ENCODE data around the gene FCMR. TPM values are rescaled to one million over a fixed set of nuclear protein-coding genes. Genes with fewer than 3 reads are reported as not detected.

FCMR gene
- polyA plus RNA-seq, 3 donors, result 5.1 to 5.7 (median 5.2) TPM

DNA sequence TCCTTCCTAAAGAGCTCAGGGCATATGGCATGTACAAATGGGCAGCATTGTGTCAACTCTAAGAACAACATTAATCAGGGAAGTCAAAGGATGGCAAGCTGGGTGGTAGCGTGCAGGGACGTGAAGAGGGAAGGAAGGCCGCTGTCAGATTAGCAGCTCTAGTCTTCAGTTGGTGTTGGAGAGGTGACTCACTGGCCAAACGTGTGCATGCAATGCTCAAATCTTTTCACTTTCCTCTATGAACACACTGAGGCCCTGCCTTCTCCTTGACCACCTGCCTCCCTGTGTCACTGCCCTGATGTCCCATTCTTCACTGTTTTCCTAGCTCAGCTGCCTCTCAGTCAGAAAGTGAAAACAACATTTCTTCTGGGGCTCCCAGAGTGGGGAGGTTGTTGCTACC is 30.4 kb upstream of the FCMR start:
- WGBS, 3 donors, result 44 to 77% (median 55%) methylated on average over 4 of the region's 4 CpGs
- no peak overlapping the region for H3K27ac ChIP-seq (ENCODE audit: low read depth, low read length)

DNA sequence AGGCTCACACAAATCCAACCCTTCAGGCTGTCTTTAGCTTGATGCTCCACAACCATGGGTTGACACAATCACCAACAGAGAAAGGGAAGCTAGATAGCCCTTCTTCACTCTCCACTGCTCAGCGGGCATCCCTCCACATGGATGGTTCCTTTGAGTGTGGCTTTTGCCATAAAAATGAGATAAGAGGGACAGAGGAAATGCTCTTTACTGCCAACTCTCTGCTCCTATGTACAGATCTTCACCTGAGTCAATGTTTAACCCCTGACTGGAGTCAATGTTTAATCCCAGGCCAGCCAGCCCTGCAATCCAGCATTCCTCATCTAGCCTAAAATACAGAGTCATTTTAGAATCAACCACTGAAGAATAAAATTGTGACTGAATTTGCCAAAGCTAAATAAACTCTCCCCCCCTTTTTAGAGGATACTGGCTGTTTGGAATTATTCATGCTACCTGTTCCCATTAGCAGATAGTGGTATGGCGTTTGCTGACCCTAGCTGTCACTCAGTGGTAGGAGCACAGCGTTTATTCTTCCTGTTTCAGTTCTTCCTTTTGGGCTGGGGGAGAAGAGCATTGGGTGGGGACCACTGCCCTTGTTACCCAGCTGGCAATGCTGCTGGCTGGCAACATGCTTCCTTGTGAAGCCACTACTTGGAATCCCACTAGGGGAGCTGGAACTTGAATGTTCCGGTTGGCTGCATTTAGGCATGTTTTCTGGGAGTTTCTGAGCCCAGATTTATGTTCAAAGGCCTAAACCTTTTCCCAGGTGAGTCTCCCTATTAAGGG is 29.8 kb upstream of the FCMR start:
- no peak overlapping the region for H3K27ac ChIP-seq (ENCODE audit: low read depth, low read length)
- WGBS, 3 donors, result 54 to 73% (median 63%) methylated on average over 4 of the region's 4 CpGs

DNA sequence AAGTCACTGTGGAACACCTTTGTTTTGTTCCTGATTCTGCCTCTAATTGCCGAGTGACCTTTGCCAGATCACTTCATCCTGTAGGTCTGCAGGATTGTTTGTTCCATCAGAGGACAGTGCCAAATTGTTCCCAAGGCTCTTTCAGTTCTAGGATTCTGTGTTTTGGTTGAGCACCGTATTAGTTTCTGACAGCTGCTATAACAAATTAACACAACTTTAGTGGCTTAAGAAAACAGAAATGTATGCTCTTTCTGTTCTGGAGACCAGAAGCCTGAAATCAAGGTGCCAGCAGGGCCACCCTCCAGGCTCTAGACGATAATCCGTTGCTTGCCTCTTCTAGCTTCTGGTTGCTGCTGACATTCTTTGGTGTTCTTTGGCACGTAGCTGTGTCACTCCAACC is 27.9 kb upstream of the FCMR start:
- no peak overlapping the region for H3K27ac ChIP-seq (ENCODE audit: low read depth, low read length)
- WGBS, 3 donors, result 87 to 93% (median 91%) methylated on average over 5 of the region's 5 CpGs

DNA sequence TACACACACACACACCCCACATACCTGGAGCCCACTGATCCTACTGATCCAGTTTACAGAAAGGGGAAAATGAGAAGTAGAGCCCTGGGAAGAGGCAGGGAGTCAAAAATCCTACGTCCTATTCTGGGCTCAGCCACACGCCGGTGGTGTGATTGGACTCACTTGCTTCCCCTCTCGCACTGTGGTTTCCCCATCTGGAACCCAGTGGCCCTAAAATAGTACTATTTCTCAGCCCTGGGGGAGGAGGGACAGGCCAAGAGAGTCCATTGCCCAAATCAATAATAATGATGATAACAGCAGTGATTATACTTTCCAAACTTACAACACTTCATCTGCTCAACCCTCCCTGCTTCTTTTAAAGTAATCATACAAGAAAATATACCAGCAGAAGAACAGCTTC is 27.5 kb upstream of the FCMR start:
- H3K27ac ChIP-seq (ENCODE audit: low read depth, low read length), result no peak overlapping the region
- 40 to 80% (median 69%) methylated on average over 4 of the region's 4 CpGs for WGBS, 3 donors

DNA sequence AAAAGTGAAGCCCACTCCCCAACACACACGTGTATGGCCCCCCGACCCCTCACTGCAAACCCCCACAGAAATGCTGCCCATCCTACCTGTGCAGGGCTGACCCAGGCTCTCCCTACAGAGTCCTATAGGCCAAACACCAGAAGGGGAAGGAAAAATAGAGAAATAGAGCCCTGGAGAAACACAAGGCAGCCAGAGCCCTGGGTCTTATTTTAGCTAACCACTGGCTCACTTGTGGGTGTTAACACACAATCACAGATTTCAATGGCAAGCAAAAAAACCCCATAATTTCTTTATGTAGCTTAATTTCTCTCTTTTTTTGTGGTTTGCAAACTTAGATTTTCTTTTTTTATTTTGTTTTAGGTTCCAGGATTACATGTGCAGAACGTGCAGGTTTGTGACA is 25.5 kb upstream of the FCMR start:
- WGBS, 3 donors, result 81 to 82% (median 81%) methylated on average over 3 of the region's 3 CpGs
- H3K27ac ChIP-seq (ENCODE audit: low read depth, low read length), result no peak overlapping the region

DNA sequence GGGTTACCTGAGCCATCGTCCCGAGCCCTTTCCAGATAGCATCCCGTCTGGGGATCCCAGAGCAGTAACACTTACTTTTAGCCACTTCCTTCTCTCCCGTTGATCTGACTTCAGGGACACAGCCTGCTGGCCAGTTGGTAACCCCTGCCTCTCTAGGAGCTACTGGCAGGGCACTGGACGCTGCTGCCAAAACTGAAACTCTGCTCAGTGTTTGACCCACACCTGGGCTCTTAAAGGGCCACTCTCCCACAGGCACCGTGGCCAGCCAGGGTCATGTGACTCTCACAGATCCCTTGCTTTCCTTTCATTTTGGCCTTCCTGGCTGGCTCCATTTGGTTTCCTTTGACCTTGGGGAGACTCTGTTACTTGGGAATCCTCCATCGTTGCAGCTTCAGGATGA is 24.5 kb upstream of the FCMR start, which contains the start of gene PIGR:
Gene PIGR (minus strand): TSS at position 206 of the 400 bp plus-strand sequence. CDS start 5,935 bp downstream, outside the sequence.
- no peak within 1 kb of the TSS for H3K27ac ChIP-seq (ENCODE audit: low read depth, low read length)
- 36 to 61% (median 47%) methylated on average over 7 of the region's 7 CpGs for WGBS, 3 donors

DNA sequence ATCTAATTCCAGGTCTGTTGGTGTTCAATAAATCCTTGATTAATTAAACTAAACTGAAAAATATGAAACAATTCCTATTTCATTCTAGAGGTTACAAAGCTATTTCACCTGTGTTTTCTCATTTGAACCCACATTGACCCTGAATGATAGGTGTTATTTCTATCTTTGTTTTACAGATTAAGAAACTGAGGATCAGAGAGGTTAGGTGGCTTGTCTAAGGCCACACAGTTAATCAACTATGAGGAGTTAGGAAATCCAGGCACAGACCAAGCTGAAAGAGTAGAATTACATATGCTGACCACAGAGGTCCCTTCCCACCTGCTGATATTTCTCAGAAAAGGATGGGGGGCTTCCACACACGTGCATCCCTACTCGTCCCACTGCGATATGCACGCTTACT is 24.0 kb upstream of the FCMR start:
- H3K27ac ChIP-seq (ENCODE audit: low read depth, low read length), result no peak overlapping the region
- 88 to 92% (median 91%) methylated on average over 4 of the region's 4 CpGs for WGBS, 3 donors

DNA sequence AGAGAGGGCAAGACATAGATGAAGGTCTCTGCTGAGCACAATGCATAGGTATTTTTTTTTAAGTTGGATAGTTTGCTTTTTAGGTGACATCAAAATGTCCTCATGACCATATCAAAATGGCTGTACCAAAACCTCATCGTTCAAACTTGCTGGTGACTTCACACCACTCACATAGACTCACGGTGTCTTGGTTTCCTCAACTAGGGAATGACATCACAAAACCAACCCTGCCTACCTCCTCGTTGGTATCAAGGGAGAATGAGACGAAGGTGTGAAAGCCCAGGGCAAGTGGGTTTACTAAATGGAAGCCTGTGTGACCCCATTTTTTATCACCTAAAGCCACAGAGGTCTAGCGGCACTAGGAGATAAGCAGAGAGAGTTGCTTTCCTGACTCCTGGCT is 23.0 kb upstream of the FCMR start:
- WGBS, 3 donors, result 57 to 77% (median 69%) methylated on average over 5 of the region's 5 CpGs
- H3K27ac ChIP-seq (ENCODE audit: low read depth, low read length), result no peak overlapping the region

DNA sequence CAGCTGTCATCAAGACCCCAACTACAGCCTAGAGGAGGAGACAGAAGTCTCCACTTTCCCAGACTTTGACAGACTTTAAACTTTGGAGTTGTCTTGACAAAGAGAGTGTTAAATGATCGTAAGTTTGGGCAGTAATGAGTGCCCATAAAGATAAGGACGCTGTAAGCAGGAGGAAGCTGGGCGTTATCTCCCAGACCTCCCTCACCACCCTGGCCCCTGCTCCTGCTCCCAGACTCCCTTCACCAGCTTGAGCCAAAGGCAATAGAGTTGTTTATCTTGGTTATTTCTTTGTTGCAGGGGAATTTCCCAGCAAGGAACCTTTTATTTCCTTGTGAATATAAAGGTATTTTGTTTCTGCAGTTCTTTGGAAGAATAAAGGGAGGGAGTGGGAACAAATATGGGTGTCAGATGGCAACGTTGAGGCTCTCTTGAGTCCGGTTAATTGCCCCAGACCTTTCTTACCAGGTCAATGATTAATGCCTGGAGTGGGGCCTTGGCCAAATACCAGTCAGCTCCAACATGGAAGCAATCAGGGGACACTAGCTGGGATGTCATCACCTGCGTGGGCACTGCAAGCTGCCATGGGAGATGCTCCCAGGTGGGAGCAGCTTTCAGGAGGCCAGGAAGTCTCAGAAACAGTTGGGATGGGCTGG is 20.2 kb upstream of the FCMR start:
- H3K27ac ChIP-seq (ENCODE audit: low read depth, low read length), result no peak overlapping the region
- 21 to 46% (median 43%) methylated on average over 6 of the region's 6 CpGs for WGBS, 3 donors

DNA sequence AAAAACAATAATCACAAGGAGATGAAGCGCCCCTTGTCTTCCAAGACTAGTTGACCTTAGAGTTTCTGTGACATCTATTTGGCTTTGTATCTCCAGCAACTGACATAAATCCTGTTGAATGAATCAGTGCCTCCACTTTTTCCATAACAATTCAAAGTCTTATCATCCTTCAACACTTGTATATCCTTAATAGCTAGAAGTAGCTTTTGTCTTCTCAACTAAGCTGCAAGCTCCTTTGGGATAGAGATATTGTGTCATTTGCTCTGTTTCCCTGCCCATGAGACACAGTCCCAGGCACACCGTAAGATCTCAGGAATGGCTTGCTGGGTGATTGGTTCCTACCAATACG is 18.8 kb upstream of the FCMR start:
- WGBS, 3 donors, result 88 to 93% (median 90%) methylated on average over 3 of the region's 3 CpGs
- no peak overlapping the region for H3K27ac ChIP-seq (ENCODE audit: low read depth, low read length)

DNA sequence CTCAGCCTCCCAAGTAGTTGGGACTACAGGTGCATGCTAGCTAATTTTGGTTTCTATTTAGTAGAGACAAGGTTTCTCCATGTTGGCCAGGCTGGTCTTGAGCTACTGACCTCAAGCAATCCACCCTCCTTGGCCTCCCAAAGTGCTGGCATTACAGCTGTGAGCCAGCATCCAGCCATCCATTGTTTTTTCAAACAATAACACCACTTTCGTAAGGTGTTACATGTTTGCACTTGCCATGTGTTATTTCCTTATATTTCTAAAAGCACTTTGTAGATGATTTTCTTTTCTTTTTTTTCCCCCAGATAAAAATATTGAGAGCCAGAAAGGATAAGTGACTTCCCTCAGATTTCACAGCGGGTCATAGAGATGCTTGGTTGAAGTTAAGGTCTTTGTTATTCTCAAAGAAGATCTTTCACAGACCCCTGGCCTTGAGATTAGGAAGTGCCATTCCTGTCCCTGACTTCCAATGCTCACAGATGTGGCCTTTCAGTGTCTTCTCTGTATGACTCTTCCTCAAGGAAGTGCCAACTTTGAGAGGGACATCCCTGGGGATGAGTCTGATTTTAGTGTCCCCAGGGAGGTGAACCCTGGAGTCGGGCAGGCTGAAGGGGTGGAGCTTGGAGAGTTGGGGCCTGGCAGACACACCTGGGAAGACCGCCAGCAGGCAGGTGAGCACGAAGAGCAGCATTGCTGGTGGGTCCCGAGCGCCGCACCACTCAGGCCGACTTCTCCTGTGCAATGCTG is 18.3 kb upstream of the FCMR start:
- H3K27ac ChIP-seq (ENCODE audit: low read depth, low read length), result no peak overlapping the region
- WGBS, 3 donors, result 79 to 88% (median 84%) methylated on average over 9 of the region's 9 CpGs

DNA sequence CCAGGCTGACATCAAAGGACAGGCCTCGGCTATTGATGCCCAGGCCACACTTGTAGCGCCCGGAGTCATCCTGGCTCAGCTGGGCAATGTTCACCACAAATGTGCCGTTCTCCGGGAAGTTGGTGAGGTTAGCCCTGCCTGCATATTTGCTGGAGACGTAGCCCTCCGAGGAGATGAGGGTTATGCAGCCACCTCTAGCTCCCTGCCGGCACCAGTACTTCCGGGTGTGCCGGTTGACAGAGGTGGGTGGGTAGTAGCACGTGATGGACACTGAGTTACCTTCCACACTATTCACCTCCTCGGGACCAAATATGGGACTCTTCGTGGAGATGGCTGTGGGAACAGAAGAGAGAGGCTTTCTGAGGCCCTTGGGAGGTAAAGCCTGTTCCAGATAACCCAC is 17.4 kb upstream of the FCMR start:
- no peak overlapping the region for H3K27ac ChIP-seq (ENCODE audit: low read depth, low read length)
- 87 to 92% (median 91%) methylated on average over 13 of the region's 13 CpGs for WGBS, 3 donors

DNA sequence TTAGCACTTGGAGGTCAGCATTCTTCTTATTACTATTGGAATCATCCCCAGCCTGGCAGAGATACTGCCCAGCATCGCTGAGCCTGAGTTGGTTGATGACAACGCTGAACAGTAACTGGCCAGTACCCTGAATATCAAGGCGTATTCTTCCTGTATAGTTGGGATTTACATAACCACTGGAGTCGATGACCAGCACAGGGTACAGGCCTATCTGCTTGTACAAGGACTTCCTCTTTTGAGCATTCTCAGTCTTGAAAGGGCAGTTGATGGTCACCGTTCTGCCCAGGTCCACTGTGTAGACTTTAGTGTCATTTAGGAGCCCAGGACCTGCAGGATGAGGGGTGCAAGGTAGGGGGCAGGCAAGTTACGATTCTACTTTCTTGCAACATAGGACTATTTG is 15.7 kb upstream of the FCMR start:
- 87 to 92% (median 89%) methylated on average over 6 of the region's 6 CpGs for WGBS, 3 donors

DNA sequence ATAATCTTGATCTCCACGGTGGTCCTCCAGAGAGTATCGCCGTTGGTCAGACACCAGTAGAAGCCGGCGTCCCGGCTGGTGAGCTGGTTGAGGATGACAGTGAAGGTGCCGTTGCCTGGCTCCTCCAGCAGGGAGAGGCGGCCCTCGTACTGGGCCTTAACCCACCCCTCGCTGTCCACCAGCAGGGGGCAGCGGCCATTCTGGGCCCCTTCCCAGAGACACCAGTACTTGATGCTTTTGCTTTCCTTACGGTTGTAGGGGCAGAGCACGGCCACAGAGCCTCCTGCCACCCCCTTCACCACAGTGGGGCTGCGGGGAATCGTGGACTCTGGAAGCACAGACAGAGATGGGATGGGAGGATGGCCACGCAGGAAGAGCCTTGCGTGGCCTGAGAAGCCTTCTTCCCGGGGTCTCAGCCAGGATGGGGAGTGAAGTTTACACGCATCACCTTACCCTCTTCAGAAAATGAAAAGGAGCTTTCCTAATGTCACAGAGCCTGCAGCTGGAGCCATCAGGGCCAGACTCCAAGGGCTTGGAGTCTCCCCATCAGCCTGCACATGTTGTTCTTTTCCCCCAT is 13.8 kb upstream of the FCMR start:
- no peak overlapping the region for H3K27ac ChIP-seq (ENCODE audit: low read depth, low read length)
- 46 to 61% (median 59%) methylated on average over 19 of the region's 19 CpGs for WGBS, 3 donors

More for the DNA sequence above, 15.7 kb upstream of the FCMR start:
- H3K27ac ChIP-seq (ENCODE audit: low read depth, low read length), result no peak overlapping the region

DNA sequence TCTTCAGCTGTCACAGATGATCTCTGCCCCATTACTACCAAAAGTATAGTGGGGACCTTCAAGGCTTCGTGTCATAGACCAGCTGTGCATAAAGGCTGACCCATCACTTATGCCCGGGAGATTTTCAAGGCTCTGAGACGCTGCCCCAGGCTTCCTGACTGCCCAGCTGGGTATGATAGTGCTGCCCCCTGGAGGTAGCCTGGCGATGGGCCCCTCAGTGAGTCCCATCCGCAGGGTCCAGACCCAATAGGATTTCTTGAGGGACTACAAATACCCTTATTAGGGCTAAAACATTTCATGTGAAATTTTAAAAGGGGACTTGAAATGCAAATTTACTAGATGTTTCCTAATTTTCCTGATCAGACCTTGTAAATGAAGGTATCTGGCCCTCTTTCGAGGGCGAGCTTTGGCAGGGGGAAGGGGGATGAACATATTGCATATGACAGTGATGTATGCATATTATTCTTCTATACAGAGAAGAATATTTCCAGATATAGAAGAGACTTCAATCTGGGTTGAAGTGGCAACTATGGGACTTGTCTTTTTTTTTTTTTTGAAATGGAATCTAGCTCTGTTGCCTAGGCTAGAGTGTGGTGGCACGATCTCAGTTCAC is 11.7 kb upstream of the FCMR start:
- no peak overlapping the region for H3K27ac ChIP-seq (ENCODE audit: low read depth, low read length)
- 65 to 68% (median 67%) methylated on average over 8 of the region's 8 CpGs for WGBS, 3 donors

DNA sequence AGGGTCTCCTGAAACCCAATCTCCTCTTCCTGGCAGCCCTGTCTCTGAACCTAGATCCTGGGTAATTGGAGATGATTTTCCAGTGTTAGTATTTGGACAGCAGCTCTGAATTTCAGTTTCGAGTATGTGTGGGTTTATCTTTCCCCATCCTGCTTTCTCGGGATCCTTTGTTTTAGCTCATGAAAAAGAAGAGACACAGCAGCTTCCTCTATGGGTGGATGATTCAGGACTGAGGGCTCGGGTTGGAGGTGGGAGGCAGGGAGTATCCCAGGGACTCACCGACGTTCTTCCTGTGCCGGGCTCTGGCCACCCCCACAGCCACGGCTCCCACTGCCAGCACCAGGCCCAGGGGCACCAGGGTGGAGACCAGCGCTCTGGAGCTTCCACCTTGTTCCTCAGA is 10.4 kb upstream of the FCMR start:
- H3K27ac ChIP-seq (ENCODE audit: low read depth, low read length), result no peak overlapping the region
- 64 to 92% (median 66%) methylated on average over 8 of the region's 8 CpGs for WGBS, 3 donors

DNA sequence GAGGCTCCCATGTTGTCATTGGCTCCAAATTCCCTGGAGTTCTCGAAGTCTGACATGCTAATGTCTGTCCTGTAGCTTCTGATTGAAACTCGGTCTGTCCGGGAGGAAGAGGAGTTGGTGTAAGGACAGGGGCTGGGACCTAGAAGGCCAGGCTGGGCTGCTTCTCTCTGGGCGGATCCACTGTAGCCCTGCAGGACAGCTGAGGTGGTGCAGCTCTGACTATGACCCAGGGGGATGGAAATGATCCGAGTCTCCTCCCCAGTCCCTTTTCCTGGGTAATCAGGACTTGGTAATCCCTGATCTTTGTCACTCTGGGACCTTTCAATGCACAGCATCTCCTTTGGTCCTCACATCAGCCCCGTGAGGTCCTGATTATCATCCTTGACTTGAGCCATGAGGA is 10.0 kb upstream of the FCMR start:
- 78 to 85% (median 82%) methylated on average over 6 of the region's 6 CpGs for WGBS, 3 donors
- no peak overlapping the region for H3K27ac ChIP-seq (ENCODE audit: low read depth, low read length)

DNA sequence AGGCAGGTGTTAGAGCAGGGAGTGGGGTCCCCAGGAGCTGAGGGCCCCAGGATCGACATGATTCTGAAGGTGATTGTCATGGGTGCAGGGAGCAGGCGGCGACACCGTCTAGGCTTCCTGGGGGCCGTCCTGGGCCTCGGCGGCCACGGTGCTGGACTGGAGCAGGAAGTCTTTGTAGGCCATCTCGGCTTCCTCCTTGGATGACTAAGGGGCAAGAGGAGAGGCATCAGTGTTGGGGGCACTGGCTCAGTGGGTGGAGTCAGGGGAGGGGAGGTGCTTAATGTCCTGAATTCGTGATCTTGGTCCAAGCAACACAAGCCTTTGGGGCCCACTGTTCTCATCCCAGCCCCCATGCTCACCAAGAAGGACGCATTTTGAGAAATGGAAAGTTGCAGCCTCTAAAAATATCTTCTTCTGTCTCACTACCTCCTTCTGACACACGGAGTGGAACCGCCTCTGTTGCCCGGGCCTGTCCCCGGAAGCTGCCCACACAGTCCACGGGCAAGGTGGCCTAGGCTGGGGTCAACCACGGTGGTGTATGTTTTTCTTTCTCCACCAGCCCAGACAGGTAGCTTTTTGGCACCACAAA is 8.6 kb upstream of the FCMR start:
- H3K27ac ChIP-seq (ENCODE audit: low read depth, low read length), result no peak overlapping the region
- 59 to 76% (median 61%) methylated on average over 17 of the region's 17 CpGs for WGBS, 3 donors
